GM12873 (cell line): ENCODE results near the gene KIF13A.

ENCODE experiments used
- TF ChIP-seq, protein P1 (sequence below): IDR thresholded peaks from 2 replicates; pipeline ENCODE4 v1.5.1; 2012; ENCODE audit warnings: low read depth, mild to moderate bottlenecking, moderate library complexity, low read length, control low read depth; ENCODE audit not compliant: insufficient read depth; ENCODE audit errors: missing control alignments

The KIF13A gene

DNA sequence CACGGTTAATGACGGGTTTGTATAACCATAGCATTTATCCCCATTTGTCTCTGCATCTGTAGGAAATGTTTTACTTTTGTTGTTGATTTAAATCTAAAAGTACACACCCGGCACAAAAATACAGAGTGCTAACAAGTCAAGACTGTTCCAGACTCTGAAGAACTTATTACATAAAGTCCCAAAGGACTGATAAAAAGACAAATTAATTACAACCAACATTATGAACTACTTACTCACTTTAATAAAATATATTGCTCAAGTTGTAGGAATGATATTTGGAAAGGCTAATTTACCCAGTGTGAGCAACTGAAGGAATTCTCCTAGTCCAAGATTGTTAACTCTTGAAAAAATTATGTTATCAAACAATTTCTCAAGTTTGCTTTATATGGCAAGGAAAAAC is 115.6 kb downstream of the KIF13A start:
- TF ChIP-seq, protein P1, sequence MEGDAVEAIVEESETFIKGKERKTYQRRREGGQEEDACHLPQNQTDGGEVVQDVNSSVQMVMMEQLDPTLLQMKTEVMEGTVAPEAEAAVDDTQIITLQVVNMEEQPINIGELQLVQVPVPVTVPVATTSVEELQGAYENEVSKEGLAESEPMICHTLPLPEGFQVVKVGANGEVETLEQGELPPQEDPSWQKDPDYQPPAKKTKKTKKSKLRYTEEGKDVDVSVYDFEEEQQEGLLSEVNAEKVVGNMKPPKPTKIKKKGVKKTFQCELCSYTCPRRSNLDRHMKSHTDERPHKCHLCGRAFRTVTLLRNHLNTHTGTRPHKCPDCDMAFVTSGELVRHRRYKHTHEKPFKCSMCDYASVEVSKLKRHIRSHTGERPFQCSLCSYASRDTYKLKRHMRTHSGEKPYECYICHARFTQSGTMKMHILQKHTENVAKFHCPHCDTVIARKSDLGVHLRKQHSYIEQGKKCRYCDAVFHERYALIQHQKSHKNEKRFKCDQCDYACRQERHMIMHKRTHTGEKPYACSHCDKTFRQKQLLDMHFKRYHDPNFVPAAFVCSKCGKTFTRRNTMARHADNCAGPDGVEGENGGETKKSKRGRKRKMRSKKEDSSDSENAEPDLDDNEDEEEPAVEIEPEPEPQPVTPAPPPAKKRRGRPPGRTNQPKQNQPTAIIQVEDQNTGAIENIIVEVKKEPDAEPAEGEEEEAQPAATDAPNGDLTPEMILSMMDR = no peak

DNA sequence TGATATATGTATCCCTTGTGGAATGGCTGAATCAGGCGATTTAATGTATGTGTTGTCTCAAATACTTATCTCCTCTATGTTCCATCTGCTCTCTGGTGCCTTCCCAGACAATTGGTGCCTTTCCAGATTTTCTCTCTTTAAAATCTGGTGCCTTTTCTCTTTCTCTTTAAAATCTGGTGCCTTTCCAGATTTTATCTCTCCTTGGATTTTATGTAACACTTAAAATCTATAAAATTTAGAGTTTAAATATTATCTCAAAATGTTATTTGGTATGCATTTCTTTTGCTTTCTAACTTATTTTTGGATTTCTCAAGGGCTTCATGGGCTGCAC is 116.3 kb downstream of the KIF13A start:
- TF ChIP-seq, protein P1 = no peak

DNA sequence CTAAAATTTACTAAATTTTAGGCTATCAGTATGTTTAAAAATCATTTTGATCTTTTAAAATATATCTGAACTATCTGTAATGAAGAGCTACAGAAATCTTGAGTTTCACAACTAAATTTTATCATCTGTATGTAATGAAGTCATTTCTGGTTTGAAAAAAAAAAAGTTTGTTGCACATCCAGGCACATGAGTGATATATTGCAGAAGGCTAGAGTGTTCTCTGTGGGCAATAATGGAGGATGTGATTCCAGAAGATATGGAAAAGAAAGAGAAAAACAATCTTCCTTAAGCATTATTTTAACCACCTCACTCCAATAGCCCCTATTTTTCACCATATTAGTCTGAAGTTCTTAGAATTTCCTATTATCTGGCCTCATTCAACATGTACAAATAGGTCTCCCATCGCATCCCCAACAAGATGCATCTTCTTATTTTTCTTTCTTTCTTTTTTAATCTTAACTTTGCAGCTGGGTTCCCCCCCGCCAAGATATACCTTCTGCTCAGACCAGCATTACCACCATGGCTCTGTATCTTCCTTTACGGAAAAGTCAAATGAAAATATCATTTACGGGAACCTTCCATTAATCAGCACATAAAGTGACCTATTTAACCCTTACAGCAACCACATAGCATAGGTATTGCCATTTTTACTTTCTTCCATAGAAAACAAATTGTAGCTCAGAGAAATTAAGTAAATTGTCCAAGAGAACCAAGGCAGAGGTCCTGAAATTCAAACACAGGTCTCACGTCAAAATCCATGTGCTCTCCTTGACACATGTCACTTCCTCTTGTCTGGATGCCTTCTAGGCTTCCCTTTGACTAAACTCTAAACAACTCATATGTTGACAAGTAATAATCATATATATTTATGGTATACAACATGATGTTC is 116.9 kb downstream of the KIF13A start:
- TF ChIP-seq, protein P1 = no peak

DNA sequence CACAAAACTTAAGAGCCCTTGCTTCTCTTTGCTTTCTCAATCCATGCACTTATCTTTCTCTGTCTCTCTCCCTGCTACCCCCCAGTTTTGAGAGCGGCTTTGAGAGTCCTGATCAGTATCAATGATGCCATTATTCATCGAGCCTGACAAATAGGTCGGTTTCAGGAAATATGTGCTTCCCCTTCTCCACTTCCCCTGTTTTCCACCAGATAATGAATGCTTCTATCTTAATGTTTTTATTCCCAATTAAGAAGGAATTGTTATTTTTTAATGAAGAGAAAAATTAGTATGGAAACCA is 117.7 kb downstream of the KIF13A start:
- TF ChIP-seq, protein P1 = no peak

DNA sequence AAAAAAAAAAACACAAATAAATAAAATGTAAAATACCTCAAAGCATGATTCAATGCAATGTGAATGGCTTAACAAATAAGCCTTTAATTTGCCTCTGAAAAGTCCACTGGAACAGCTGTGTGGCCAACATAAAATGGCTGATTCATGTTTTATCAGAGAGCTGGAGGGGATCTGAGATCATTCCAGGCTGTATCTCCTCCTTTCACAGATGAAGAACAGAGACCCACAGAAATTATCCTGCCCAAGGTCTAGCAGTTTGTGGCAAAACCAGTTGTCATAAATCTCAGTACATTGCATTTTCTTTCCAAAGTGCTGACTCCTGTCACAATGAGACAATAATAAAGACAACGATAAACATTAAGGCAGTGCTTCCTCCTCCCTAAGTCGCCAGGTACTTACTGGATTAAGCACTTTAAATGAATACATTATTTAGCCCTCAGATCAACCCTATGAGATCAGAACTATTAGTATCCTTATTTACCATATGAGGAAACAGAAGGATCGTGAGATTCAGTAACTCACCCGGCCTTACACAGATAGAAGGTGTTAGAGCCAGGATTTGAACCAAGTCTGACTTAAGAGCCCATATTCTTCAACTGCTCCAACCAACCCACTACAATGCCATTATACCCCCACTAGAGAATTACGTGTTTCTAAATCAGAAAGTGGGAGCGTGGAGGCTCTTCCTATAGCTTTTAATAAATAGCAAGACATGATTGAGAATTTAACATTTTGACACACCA is 118.3 kb downstream of the KIF13A start:
- TF ChIP-seq, protein P1 = no peak

DNA sequence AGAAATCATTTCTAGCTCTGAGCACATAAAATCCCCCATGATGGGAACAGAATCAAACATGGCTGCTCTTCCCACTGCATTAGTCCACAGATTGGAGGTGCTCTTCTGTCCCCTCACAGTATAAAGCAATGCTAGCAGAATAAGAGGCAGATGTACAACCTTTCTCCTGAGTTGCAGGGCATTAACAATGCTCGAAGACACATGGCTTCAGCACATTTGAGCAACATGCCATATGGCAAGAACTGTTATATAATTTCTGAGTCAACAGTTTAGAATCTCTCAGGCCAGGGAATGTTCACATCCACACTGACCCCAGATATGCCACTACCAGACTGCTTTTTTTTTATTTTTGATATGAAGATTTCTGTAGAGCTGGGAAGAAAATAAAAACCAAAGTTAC is 119.6 kb downstream of the KIF13A start:
- TF ChIP-seq, protein P1 = no peak

DNA sequence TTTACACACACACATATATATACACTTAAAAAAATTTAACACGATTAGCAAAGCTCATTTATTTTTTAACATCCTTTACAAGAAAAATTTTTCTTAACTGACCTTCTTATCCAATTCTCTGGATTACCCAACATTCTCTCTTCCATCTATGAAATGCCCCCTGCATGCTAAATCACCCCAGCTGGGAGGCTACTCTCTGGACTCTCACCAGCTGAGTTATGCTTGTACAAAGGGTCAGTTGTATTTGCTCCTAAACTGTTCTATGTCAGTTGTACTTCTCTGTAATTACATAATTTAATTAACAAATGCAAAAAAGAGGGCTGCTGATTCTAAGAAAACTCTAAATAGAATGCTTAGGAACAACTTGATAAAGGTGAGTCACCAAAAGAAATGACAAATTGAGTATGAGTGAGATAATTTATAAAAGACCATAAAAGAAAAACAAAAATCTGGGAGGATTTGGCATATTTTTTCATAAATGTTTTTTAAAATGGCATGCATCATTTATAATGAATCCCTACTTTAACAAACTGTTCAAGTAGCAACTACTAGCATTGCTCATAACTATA is 120.5 kb downstream of the KIF13A start:
- TF ChIP-seq, protein P1 = no peak
